Esophagus muscularis mucosa (tissue), 4 donors: ENCODE measurements around the gene HOXA4. TPM values are rescaled to one million over a fixed set of nuclear protein-coding genes. Genes with fewer than 3 reads are reported as not detected.

Experiments
- DNase-seq: peaks from one replicate; pipeline ENCODE4 v3.0.0-alpha.2; 2017; ENCODE audit errors: extremely low spot score
- H3K27ac ChIP-seq, 4 donors: fragments of 200-600 bp; sonication (generic); replicated peaks in 1 of 4; 1 replicate in 3 of 4; 2 replicates in 1 of 4; pipeline ENCODE4 v1.5.1; 2016 to 2019; ENCODE audit warnings: mild to moderate bottlenecking in 1 of 4
- H3K27me3 ChIP-seq, 4 donors: fragments of 200-600 bp; sonication (generic); one replicate each; pipeline versions ENCODE4 v1.5.1 to v1.6.0; 2016 to 2019
- H3K36me3 ChIP-seq, 4 donors: fragments of 200-600 bp; sonication (generic); one replicate each; pipeline ENCODE4 v1.5.1; 2016 to 2019
- H3K4me1 ChIP-seq, 4 donors: fragments of 200-600 bp; sonication (generic); one replicate each; pipeline ENCODE4 v1.5.1; 2016 to 2019
- H3K4me3 ChIP-seq, 4 donors: fragments of 200-600 bp; sonication (generic); 1 replicate in 2 of 4; 2 replicates in 2 of 4; pipeline ENCODE4 v1.5.1; 2016 to 2019; ENCODE audit warnings: mild to moderate bottlenecking in 4 of 4, moderate library complexity in 1 of 4
- H3K9me3 ChIP-seq, 4 donors: fragments of 200-600 bp; sonication (generic); 1 replicate in 3 of 4; 2 replicates in 1 of 4; pipeline ENCODE4 v1.5.1; 2016 to 2019
- CTCF ChIP-seq, 3 experiments: fragments of 200-600 bp in 2 of 3; fragments of 450-650 bp in 1 of 3; sonication (generic) in 2 of 3; IDR thresholded peaks; one replicate each; pipeline ENCODE4 v1.5.1; 2017 to 2019; ENCODE audit warnings: antibody characterized with exemption in 3 of 3, mild to moderate bottlenecking in 2 of 3, moderate library complexity in 1 of 3
- EP300 ChIP-seq: sonication (generic); formaldehyde crosslinking; IDR thresholded peaks from one replicate; pipeline ENCODE4 v1.6.1; 2017; ENCODE audit warnings: antibody characterized with exemption
- POLR2A ChIP-seq: fragments of 450-650 bp; IDR thresholded peaks from one replicate; pipeline ENCODE4 v1.6.1; 2017; ENCODE audit warnings: antibody characterized with exemption, moderate library complexity, mild to moderate bottlenecking, low read depth
- POLR2AphosphoS5 ChIP-seq, 2 donors: sonication (generic); formaldehyde crosslinking; IDR thresholded peaks; one replicate each; pipeline ENCODE4 v1.6.1; 2017; ENCODE audit warnings: antibody characterized with exemption in 2 of 2
- WGBS: methylation state at CpG from one replicate; pipeline ENCODE4 v1.1.5; 2018; 5-methylcytosine and 5-hydroxymethylcytosine counted together
- intact Hi-C: fragments of 100-400 bp; cut with DNase I; formaldehyde crosslinking; loops from one replicate; pipeline ENCODE4 v1.15.1; 2023
- total RNA-seq, 4 donors: library from RNA; depleted of rRNA; stranded (reverse); fragments of >200 nt; gene quantifications; one replicate each; pipeline versions ENCODE4 v1.1.0 to v1.2.1, GENCODE V29; 2016

The HOXA4 gene
- total RNA-seq, 4 donors from 2014 or later, result 12.5 to 26.8 (median 18.1) TPM

- TF ChIP-seq EP300 (no peak), CTCF (IDR thresholded peaks at IDR 0.05) (no peak), POLR2AphosphoS5 (IDR thresholded peaks at IDR 0.05) (no peak), POLR2A (no peak)
- H3K36me3 ChIP-seq, result no peaks in the 10 kb centered on the region
- peaks cover 0 to 50% (median 13%) of the 10 kb centered on the region in 4 donors for H3K27me3 ChIP-seq
- peak overlapping the region in 3 of 4 donors; percentile 24 to 99 (median 96) for H3K27ac ChIP-seq
- DNase-seq, result no peak
- H3K4me3 ChIP-seq, result peak overlapping the region; percentile 83 to 96 (median 90)
- no peaks in the 10 kb centered on the region for H3K9me3 ChIP-seq
- H3K4me1 ChIP-seq, result peaks cover 21 to 37% (median 33%) of the 10 kb centered on the region in 4 donors
- 43% methylated on average over 36 of the region's 40 CpGs for WGBS
- intact Hi-C loops, result loop anchor here (2.0 to 10.0 kb wide), 4 partner anchors 45 to 939 kb away; partner anchors contain the start of genes CBX3 and HNRNPA2B1
Observed at GRCh38 chr7:27143950-27144780, 13.6 kb upstream of the HOXA4 start.

- Histone ChIP-seq H3K4me1 (peaks cover 19 to 43% (median 41%) of the 10 kb centered on the region in 4 donors), H3K27me3 (peaks cover 0 to 42% (median 13%) of the 10 kb centered on the region in 4 donors), H3K27ac (peak within 1 kb of the TSS; percentile 96 to 99 (median 99)), H3K36me3 (no peaks in the 10 kb centered on the region), H3K4me3 (peak within 1 kb of the TSS; percentile 83 to 96 (median 90)), H3K9me3 (no peaks in the 10 kb centered on the region)
- peak; percentile 94 for DNase-seq
- peak; percentile 98 to 99 for TF ChIP-seq POLR2AphosphoS5 (IDR thresholded peaks at IDR 0.05)
- TF ChIP-seq CTCF (IDR thresholded peaks at IDR 0.05), result peak; percentile 95 to 98 (median 95)
- TF ChIP-seq POLR2A, result peak; percentile 25
- TF ChIP-seq EP300, result peak; percentile 66
- intact Hi-C loops, result loop anchor here (2.0 to 10.0 kb wide), 4 partner anchors 44 to 938 kb away; partner anchors contain the start of genes CBX3 and HNRNPA2B1
- 14% methylated on average over 35 of the region's 86 CpGs for WGBS
Observed at GRCh38 chr7:27143023-27143949, 12.7 kb upstream of the HOXA4 start, which contains the start of gene HOXA5. Gene HOXA5, minus strand, starts transcription at chr7:27143681. Its CDS starts 74 bp downstream, at chr7:27143607.

- no peak for DNase-seq
- peak overlapping the region; percentile 83 to 96 (median 90) for H3K4me3 ChIP-seq
- TF ChIP-seq EP300 (no peak), CTCF (IDR thresholded peaks at IDR 0.05) (no peak), POLR2A (no peak), POLR2AphosphoS5 (IDR thresholded peaks at IDR 0.05) (no peak)
- H3K36me3 ChIP-seq, result no peaks in the 10 kb centered on the region
- H3K4me1 ChIP-seq, result peaks cover 14 to 45% (median 41%) of the 10 kb centered on the region in 4 donors
- H3K9me3 ChIP-seq, result no peaks in the 10 kb centered on the region
- WGBS, result 7% methylated on average over 29 of the region's 29 CpGs
- intact Hi-C loops, result loop anchor here (2.0 to 10.0 kb wide), 4 partner anchors 44 to 938 kb away; partner anchors contain the start of genes CBX3 and HNRNPA2B1
- peak overlapping the region; percentile 96 to 99 (median 99) for H3K27ac ChIP-seq
- peaks cover 0 to 35% (median 9%) of the 10 kb centered on the region in 4 donors for H3K27me3 ChIP-seq
Observed at GRCh38 chr7:27142580-27143022, 12.0 kb upstream of the HOXA4 start.

- Histone ChIP-seq H3K36me3 (no peaks in the 10 kb centered on the region), H3K27ac (peak overlapping the region; percentile 96 to 99 (median 99)), H3K4me3 (peak overlapping the region; percentile 83 to 96 (median 90)), H3K27me3 (peaks cover 0 to 30% (median 6%) of the 10 kb centered on the region in 4 donors), H3K9me3 (no peaks in the 10 kb centered on the region), H3K4me1 (peaks cover 11 to 51% (median 41%) of the 10 kb centered on the region in 4 donors)
- DNase-seq, result no peak
- peak in 2 of 3 experiments; percentile 24 to 43 for TF ChIP-seq CTCF (IDR thresholded peaks at IDR 0.05)
- TF ChIP-seq EP300, result no peak
- peak; percentile 3 to 50 for TF ChIP-seq POLR2AphosphoS5 (IDR thresholded peaks at IDR 0.05)
- no peak for TF ChIP-seq POLR2A
- intact Hi-C loops, result loop anchor here (2.0 to 10.0 kb wide), 4 partner anchors 43 to 937 kb away; partner anchors contain the start of genes CBX3 and HNRNPA2B1
- WGBS, result 22% methylated on average over 23 of the region's 30 CpGs
Observed at GRCh38 chr7:27141923-27142579, 11.5 kb upstream of the HOXA4 start.
